SK-N-SH (cell line): ENCODE measurements around the gene MRGPRD.

Experiments
- CTCF ChIP-seq: fragments of 200-600 bp; sonication (generic); IDR thresholded peaks from 2 replicates; pipeline ENCODE4 v1.6.1; 2017; ENCODE audit warnings: antibody characterized with exemption, mild to moderate bottlenecking, moderate library complexity
- SIN3A ChIP-seq: IDR thresholded peaks from 2 replicates; pipeline ENCODE4 v1.6.1; 2012; ENCODE audit warnings: low read depth, mild to moderate bottlenecking, low read length, moderate library complexity, borderline replicate concordance

- TF ChIP-seq SIN3A, result no peak
- no peak for TF ChIP-seq CTCF
Measured at GRCh38 chr11:68997995-68998348, 17.2 kb upstream of the MRGPRD start.
